NB4 (cell line): Measurements from ENCODE around the gene FAM20A.

Source experiments
- CTCF ChIP-seq: IDR thresholded peaks from one replicate; pipeline ENCODE4 v1.5.1; 2012; ENCODE audit warnings: low read depth, low read length
- MAX ChIP-seq: IDR thresholded peaks from 2 replicates; pipeline ENCODE4 v1.6.1; 2011; ENCODE audit warnings: low read depth, low read length
- MYC ChIP-seq: IDR thresholded peaks from 2 replicates; pipeline ENCODE4 v1.6.1; 2011; ENCODE audit warnings: low read depth, low read length
- POLR2A ChIP-seq: IDR thresholded peaks from 2 replicates; pipeline ENCODE4 v1.6.1; 2011; ENCODE audit warnings: mild to moderate bottlenecking; ENCODE audit not compliant: insufficient read length; ENCODE audit errors: extremely low read depth

DNA sequence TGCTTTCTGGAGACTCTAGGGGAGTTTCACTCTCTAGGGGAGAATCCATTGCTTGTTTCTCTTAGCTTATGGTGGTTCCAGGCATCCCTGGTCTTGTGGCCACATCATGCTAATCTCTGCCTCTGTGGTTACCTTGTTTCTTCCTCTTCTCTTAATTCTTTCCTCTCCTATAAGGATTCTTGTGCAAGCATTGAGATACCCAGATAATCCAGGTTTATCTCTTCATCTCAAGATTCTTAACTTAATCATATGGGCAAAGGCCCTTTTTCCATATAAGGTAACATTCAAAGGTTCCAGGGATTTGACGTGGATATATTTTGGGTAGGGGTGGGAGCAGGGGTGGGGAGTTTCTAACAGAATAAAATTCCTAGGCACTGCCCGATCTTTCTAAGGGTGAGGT is 32.6 kb downstream of the FAM20A start:
- no peak for TF ChIP-seq CTCF
- no peak for TF ChIP-seq POLR2A
- no peak for TF ChIP-seq MAX
- TF ChIP-seq MYC: no peak
